GM12892 (cell line): Measurements from ENCODE around the gene TMPRSS7.

ENCODE experiments used
- POLR2A ChIP-seq: IDR thresholded peaks from 2 replicates; pipeline ENCODE4 v1.6.1; 2011; ENCODE audit warnings: low read depth, low read length, control low read depth
- POLR2AphosphoS5 ChIP-seq: IDR thresholded peaks from 2 replicates; pipeline ENCODE4 v1.6.1; 2011; ENCODE audit warnings: low read depth, low read length, control low read depth
- TAF1 ChIP-seq: IDR thresholded peaks from 2 replicates; pipeline ENCODE4 v1.6.1; 2011; ENCODE audit warnings: low read depth, mild to moderate bottlenecking, control low read depth, low read length, borderline replicate concordance

GRCh38 chr3:112030901-112031300 is 3.6 kb upstream of the TMPRSS7 start:
- TF ChIP-seq POLR2A, result no peak
- no peak for TF ChIP-seq POLR2AphosphoS5
- TF ChIP-seq TAF1, result no peak
